Kidney (tissue), 14 donors: ENCODE measurements around the gene C16orf90. TPM values are rescaled to one million over a fixed set of nuclear protein-coding genes. Genes with fewer than 3 reads are reported as not detected.
A peak's percentile ranks its signal among the peaks of the same experiment; 100 is the strongest.

Source experiments
- DNase-seq, 5 donors: peaks; one replicate each; pipeline ENCODE4 v3.0.0-alpha.2; 2013 to 2020
- FAIRE-seq: peaks from 2 replicates; lab custom pipeline; 2012; peaks lifted over from hg19 to GRCh38; lab: Jason Lieb, UNC
- H3K27ac ChIP-seq, 2 donors: one replicate each; pipeline ENCODE4 v1.7.0; 2013; ENCODE audit warnings: low read depth in 2 of 2, low read length in 2 of 2, inconsistent platforms in 1 of 2
- H3K27me3 ChIP-seq: one replicate; pipeline ENCODE4 v1.7.1; 2013; ENCODE audit warnings: low read length, inconsistent platforms; ENCODE audit not compliant: control insufficient read depth, insufficient read depth
- H3K36me3 ChIP-seq, 3 donors: one replicate each; pipeline versions ENCODE4 v1.7.0 to v1.7.1; 2013; ENCODE audit warnings: low read length in 3 of 3, control low read depth in 1 of 3, inconsistent platforms in 1 of 3; ENCODE audit not compliant: insufficient read depth in 3 of 3, control insufficient read depth in 2 of 3
- H3K4me1 ChIP-seq, 3 donors: one replicate each; pipeline versions ENCODE4 v1.7.0 to v1.7.1; 2013; ENCODE audit warnings: low read length in 3 of 3, inconsistent platforms in 1 of 3, low read depth in 1 of 3; ENCODE audit not compliant: control insufficient read depth in 2 of 3, insufficient read depth in 2 of 3
- H3K4me3 ChIP-seq, 3 donors: one replicate each; pipeline versions ENCODE4 v1.7.0 to v1.8.1; 2013; ENCODE audit warnings: low read length in 3 of 3, control low read depth in 1 of 3, inconsistent platforms in 1 of 3
- H3K9ac ChIP-seq, 3 donors: one replicate each; pipeline versions ENCODE4 v1.7.0 to v1.7.1; 2013; ENCODE audit warnings: low read length in 3 of 3, control low read depth in 1 of 3, inconsistent platforms in 1 of 3
- H3K9me3 ChIP-seq, 3 donors: one replicate each; pipeline versions ENCODE4 v1.7.0 to v1.7.1; 2013; ENCODE audit warnings: low read length in 3 of 3, control low read depth in 1 of 3, inconsistent platforms in 1 of 3; ENCODE audit not compliant: control insufficient read depth in 2 of 3, insufficient read depth in 1 of 3
- intact Hi-C: fragments of 100-400 bp; cut with DNase I; formaldehyde crosslinking; loops from one replicate; pipeline ENCODE4 v1.11.1; 2022
- polyA plus RNA-seq: library from polyadenylated mRNA; stranded (reverse); fragments of 350-450 nt; fragmentation: Illumina TruSeq; extraction: RNeasy Lipid Tissue Mini Kit (QIAGEN cat#74804); gene quantifications from one replicate; pipeline ENCODE4 v1.2.3, GENCODE V29; 2014; ENCODE audit warnings: low read depth, low replicate concordance; ENCODE audit not compliant: insufficient read depth
- total RNA-seq: library from RNA; stranded (reverse); fragmentation: NEBNext Ultra II Directional; extraction: Animal tissue kit (Norgen Biotek cat#: 25700); gene quantifications from one replicate; pipeline ENCODE4 v1.2.1, GENCODE V29; 2021
- TF ChIP-seq, protein P1 (sequence below): IDR thresholded peaks from 3 replicates; pipeline ENCODE4 v1.5.1; 2012; ENCODE audit warnings: mild to moderate bottlenecking, moderate library complexity, borderline replicate concordance; ENCODE audit not compliant: insufficient read depth; ENCODE audit errors: extremely low read depth
- donor health status: control.
- donor health status: control.
- donor health status: control.
- donor health status: control.
- donor health status: control.
- donor health status: DM: yes; HTN: yes; CAD: no.
- donor health status: Normal renal cell carcinoma (clear cell type).

C16orf90 gene
- total and polyA plus RNA-seq, 2 donors from 2014 or later = not detected

DNA sequence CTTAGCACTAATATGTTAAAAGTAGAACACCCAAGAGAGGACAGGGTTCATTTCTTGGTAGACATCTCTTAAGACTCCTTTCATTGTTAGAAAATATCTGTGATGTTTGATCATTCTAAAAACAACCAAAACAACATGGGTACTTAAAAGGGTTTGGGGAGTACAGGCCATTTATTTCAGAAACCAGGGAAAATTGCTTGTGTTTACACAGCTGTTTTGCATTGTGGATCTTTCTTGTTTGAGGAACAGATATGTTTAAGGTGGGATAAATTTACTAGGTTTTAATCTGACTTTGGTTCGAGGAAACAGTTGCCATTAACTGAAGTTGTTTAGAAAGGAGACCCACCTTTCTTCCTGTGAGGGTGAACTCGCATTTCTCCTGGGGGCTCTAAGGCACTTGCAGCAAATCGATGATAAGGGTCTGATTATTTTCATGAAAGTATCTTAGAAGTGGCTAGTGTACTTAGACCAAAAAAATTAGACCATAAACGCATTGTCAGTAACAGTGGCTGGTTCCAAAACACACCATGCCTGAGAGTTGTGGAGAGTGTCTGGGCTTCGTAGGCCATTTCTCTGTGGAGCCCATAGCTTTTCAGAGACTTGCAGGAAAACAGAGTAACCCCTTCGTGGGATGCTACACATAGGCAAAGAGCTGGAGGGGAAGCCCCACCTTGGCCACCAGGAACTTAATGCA lies 23.1 kb upstream of the C16orf90 start:
- H3K27me3 ChIP-seq = no peaks in the 10 kb centered on the region
- H3K36me3 ChIP-seq = peaks cover 8 to 55% (median 39%) of the 10 kb centered on the region in 3 donors
- FAIRE-seq (no peak), DNase-seq (peak in 2 of 5 donors; percentile 1 to 34)
- no peak overlapping the region for H3K27ac ChIP-seq
- no peak overlapping the region for H3K4me3 ChIP-seq
- H3K9ac ChIP-seq = no peak overlapping the region
- TF ChIP-seq, protein P1, sequence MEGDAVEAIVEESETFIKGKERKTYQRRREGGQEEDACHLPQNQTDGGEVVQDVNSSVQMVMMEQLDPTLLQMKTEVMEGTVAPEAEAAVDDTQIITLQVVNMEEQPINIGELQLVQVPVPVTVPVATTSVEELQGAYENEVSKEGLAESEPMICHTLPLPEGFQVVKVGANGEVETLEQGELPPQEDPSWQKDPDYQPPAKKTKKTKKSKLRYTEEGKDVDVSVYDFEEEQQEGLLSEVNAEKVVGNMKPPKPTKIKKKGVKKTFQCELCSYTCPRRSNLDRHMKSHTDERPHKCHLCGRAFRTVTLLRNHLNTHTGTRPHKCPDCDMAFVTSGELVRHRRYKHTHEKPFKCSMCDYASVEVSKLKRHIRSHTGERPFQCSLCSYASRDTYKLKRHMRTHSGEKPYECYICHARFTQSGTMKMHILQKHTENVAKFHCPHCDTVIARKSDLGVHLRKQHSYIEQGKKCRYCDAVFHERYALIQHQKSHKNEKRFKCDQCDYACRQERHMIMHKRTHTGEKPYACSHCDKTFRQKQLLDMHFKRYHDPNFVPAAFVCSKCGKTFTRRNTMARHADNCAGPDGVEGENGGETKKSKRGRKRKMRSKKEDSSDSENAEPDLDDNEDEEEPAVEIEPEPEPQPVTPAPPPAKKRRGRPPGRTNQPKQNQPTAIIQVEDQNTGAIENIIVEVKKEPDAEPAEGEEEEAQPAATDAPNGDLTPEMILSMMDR = no peak
- no peaks in the 10 kb centered on the region for H3K4me1 ChIP-seq
- intact Hi-C loops = no loop called here
- H3K9me3 ChIP-seq = no peaks in the 10 kb centered on the region

DNA sequence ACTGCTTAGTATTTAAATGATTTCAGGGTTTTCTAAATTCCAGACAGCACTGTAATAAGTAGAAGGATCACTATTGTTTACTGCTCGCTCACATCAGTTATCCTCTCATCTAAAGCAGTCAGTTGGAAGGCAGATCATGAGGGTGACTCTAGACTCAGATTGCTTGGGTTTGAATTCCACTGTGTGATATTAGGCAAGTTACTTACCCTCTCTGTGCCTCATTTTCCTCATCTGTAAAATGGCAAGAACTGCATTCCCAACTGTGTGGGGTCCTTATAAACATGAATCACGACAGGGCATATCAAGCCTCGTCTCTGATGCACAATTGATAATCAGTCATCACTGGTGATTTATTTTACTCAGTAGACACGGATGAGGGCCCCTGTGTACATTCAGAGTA lies 20.6 kb upstream of the C16orf90 start:
- TF ChIP-seq, protein P1 = no peak
- H3K4me3 ChIP-seq = no peak overlapping the region
- peaks cover 6 to 63% (median 43%) of the 10 kb centered on the region in 3 donors for H3K36me3 ChIP-seq
- H3K27me3 ChIP-seq = no peaks in the 10 kb centered on the region
- no peak for DNase-seq
- FAIRE-seq = no peak
- intact Hi-C loops = no loop called here
- H3K4me1 ChIP-seq = no peaks in the 10 kb centered on the region
- no peaks in the 10 kb centered on the region for H3K9me3 ChIP-seq
- H3K9ac ChIP-seq = no peak overlapping the region
- H3K27ac ChIP-seq = no peak overlapping the region

DNA sequence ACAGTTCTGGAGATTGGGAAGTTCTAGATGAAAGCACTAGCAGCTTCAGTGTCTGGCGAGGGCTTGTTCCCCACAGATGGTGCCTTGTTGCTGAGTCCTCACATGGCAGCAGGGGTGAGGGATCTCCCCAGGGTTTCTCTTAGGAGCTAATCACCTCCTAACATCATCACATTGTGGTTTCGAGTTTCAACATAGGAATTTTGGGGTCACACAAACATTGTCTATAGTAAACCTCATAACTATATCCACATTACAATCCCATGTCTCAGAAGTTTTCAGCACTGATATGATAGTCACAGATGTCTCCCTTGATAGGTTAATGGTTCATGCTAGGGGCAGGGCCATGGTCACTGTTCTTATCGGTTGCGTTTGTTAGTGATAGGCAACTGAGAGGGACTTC lies 19.3 kb upstream of the C16orf90 start:
- H3K27ac ChIP-seq = no peak overlapping the region
- no peak overlapping the region for H3K9ac ChIP-seq
- intact Hi-C loops = no loop called here
- no peaks in the 10 kb centered on the region for H3K9me3 ChIP-seq
- no peak overlapping the region for H3K4me3 ChIP-seq
- TF ChIP-seq, protein P1 = no peak
- FAIRE-seq (no peak), DNase-seq (no peak)
- H3K27me3 ChIP-seq = no peaks in the 10 kb centered on the region
- peaks cover 6 to 58% (median 39%) of the 10 kb centered on the region in 3 donors for H3K36me3 ChIP-seq
- no peaks in the 10 kb centered on the region for H3K4me1 ChIP-seq
